CD4-positive, alpha-beta memory T cell (primary cell): ENCODE results near the gene CXCR6. TPM values are rescaled to one million over a fixed set of nuclear protein-coding genes. Genes with fewer than 3 reads are reported as not detected.

Experiments
- CTCF ChIA-PET: fragments of 350-600 bp; sonication (Branson Sonifier 250); formaldehyde crosslinking; loops from one replicate; lab custom pipeline; 2021; ENCODE audit warnings: inconsistent platforms; ENCODE audit not compliant: partially characterized antibody; lab: Charles Lee
- POLR2A ChIA-PET: fragments of 350-600 bp; sonication (Branson Sonifier 250); formaldehyde crosslinking; loops from one replicate; lab custom pipeline; 2021; ENCODE audit not compliant: partially characterized antibody; lab: Charles Lee
- DNase-seq, 5 donors: peaks; one replicate each; pipeline versions ENCODE4 v3.0.0 to v3.0.0-alpha.2; 2020 to 2022; ENCODE audit warnings: mixed read lengths in 1 of 5
- H3K27ac ChIP-seq: one replicate; pipeline ENCODE4 v1.7.0; 2013; ENCODE audit warnings: low read depth, low read length
- H3K27me3 ChIP-seq: 2 replicates; pipeline ENCODE4 v1.7.0; 2013; ENCODE audit warnings: mild to moderate bottlenecking, low read length, moderate library complexity; ENCODE audit not compliant: insufficient read depth
- H3K36me3 ChIP-seq: 2 replicates; pipeline ENCODE4 v1.7.0; 2013; ENCODE audit warnings: mild to moderate bottlenecking, low read length, moderate library complexity; ENCODE audit not compliant: insufficient read depth
- H3K4me1 ChIP-seq: 2 replicates; pipeline ENCODE4 v1.7.0; 2013; ENCODE audit warnings: mild to moderate bottlenecking, low read length, moderate library complexity; ENCODE audit not compliant: insufficient read depth
- H3K4me3 ChIP-seq, 2 donors: one replicate each; pipeline ENCODE4 v1.7.0; 2013; ENCODE audit warnings: low read length in 2 of 2, mild to moderate bottlenecking in 1 of 2
- H3K9me3 ChIP-seq, 2 donors: one replicate each; pipeline ENCODE4 v1.7.0; 2013; ENCODE audit warnings: low read length in 2 of 2, control low read depth in 1 of 2; ENCODE audit not compliant: control insufficient read depth in 1 of 2
- H3K27ac Mint-ChIP-seq, 7 donors: one replicate each; pipeline ENCODE4 v1.8.0; 2020 to 2021; ENCODE audit warnings: mixed read lengths in 7 of 7, mild to moderate bottlenecking in 6 of 7, inconsistent platforms in 3 of 7, moderate library complexity in 3 of 7
- H3K27me3 Mint-ChIP-seq, 2 donors: one replicate each; pipeline ENCODE4 v1.8.0; 2020 to 2021; ENCODE audit warnings: mixed read lengths in 2 of 2
- H3K36me3 Mint-ChIP-seq, 2 donors: one replicate each; pipeline ENCODE4 v1.8.0; 2020 to 2021; ENCODE audit warnings: mixed read lengths in 2 of 2, inconsistent platforms in 1 of 2, mild to moderate bottlenecking in 1 of 2
- H3K4me1 Mint-ChIP-seq, 4 donors: one replicate each; pipeline ENCODE4 v1.8.0; 2020 to 2021; ENCODE audit warnings: mixed read lengths in 4 of 4, mild to moderate bottlenecking in 1 of 4
- H3K4me3 Mint-ChIP-seq, 8 donors: one replicate each; pipeline ENCODE4 v1.8.0; 2020 to 2021; ENCODE audit warnings: mixed read lengths in 8 of 8, mild to moderate bottlenecking in 7 of 8, moderate library complexity in 6 of 8, inconsistent platforms in 3 of 8
- H3K9me3 Mint-ChIP-seq, 8 donors: one replicate each; pipeline ENCODE4 v1.8.0; 2020 to 2021; ENCODE audit warnings: mixed read lengths in 8 of 8, mild to moderate bottlenecking in 5 of 8, inconsistent platforms in 3 of 8, moderate library complexity in 1 of 8
- intact Hi-C: fragments of 100-400 bp; cut with micrococcal nuclease; formaldehyde crosslinking; loops from one replicate; pipeline ENCODE4 v1.15.1; 2023
- polyA plus RNA-seq, 2 donors: library from polyadenylated mRNA; unstranded; fragments of 300-500 nt; fragmentation: Illumina TruSeq; gene quantifications; one replicate each; pipeline ENCODE4 v1.2.3, GENCODE V29; 2021
- total RNA-seq, 2 experiments: library from RNA; stranded (reverse); gene quantifications; one replicate each; pipeline ENCODE4 v1.2.3, GENCODE V29; 2021

The CXCR6 gene
- total and polyA plus RNA-seq, 4 experiments from 2014 or later: 6.1 to 13.6 (median 9.1) TPM

- CTCF ChIA-PET: interaction anchor here (1.0 to 23.5 kb wide), 15 partner anchors 9 to 429 kb away, joined by 3 to 677 read pairs (median 4); partner anchors contain the start of genes CCR5 and FYCO1
These were observed 1.0 kb upstream of the CXCR6 start for GRCh38 chr3:45942051-45942825.

GRCh38 chr3:45944830-45945620 is 1.8 kb downstream of the CXCR6 start:
- Histone ChIP-seq H3K4me3 (peak overlapping the region in 1 of 2 donors; percentile 4), H3K27me3 (no peaks in the 10 kb centered on the region), H3K36me3 (peaks cover 45% of the 10 kb centered on the region), H3K9me3 (no peaks in the 10 kb centered on the region), H3K4me1 (peaks cover 88% of the 10 kb centered on the region), H3K27ac (peak overlapping the region; percentile 2)
- CTCF ChIA-PET: interaction anchor here (1.1 to 23.5 kb wide), 6 partner anchors 8 to 134 kb away, joined by 3 to 677 read pairs (median 6); no protein-coding TSS in a partner anchor
- H3K27ac Mint-ChIP-seq: peak overlapping the region; percentile 48 to 88 (median 81)
- H3K4me3 Mint-ChIP-seq: peak overlapping the region; percentile 55 to 79 (median 70)
- H3K4me1 Mint-ChIP-seq: peaks cover 41 to 94% (median 74%) of the 10 kb centered on the region in 4 donors
- peaks cover 0 to 3% (median 0%) of the 10 kb centered on the region in 8 donors for H3K9me3 Mint-ChIP-seq
- H3K27me3 Mint-ChIP-seq: no peaks in the 10 kb centered on the region
- peaks cover 65 to 72% of the 10 kb centered on the region in 2 donors for H3K36me3 Mint-ChIP-seq
- intact Hi-C loops: loop anchor here (5.0 kb wide), 1 partner anchor 32 kb away; no protein-coding TSS in a partner anchor
- DNase-seq: peak in 4 of 5 donors; percentile 16 to 60 (median 28)
- POLR2A ChIA-PET: interaction anchor here (1.1 to 18.1 kb wide), 8 partner anchors 19 to 424 kb away, joined by 3 to 195 read pairs (median 14); partner anchors contain the start of gene FYCO1

More at GRCh38 chr3:45942051-45942825, 1.0 kb upstream of the CXCR6 start:
- Mint-ChIP-seq H3K27ac (peak overlapping the region; percentile 2 to 86 (median 72)), H3K4me3 (peak overlapping the region in 6 of 8 donors; percentile 10 to 79 (median 28)), H3K27me3 (no peaks in the 10 kb centered on the region), H3K9me3 (peaks cover 0 to 3% (median 0%) of the 10 kb centered on the region in 8 donors), H3K36me3 (peaks cover 64 to 66% of the 10 kb centered on the region in 2 donors), H3K4me1 (peaks cover 45 to 82% (median 67%) of the 10 kb centered on the region in 4 donors)
- Histone ChIP-seq H3K9me3 (no peaks in the 10 kb centered on the region), H3K4me3 (peak overlapping the region in 1 of 2 donors; percentile 34), H3K27ac (no peak overlapping the region), H3K4me1 (peaks cover 76% of the 10 kb centered on the region), H3K36me3 (peaks cover 26% of the 10 kb centered on the region), H3K27me3 (no peaks in the 10 kb centered on the region)
- POLR2A ChIA-PET: interaction anchor here (1.0 to 18.1 kb wide), 13 partner anchors 8 to 429 kb away, joined by 3 to 195 read pairs (median 9); partner anchors contain the start of genes CCR5 and FYCO1
- intact Hi-C loops: loop anchor here (5.0 kb wide), 1 partner anchor 35 kb away; no protein-coding TSS in a partner anchor
- no peak for DNase-seq

- Histone ChIP-seq H3K27me3 (no peaks in the 10 kb centered on the region), H3K4me1 (peaks cover 97% of the 10 kb centered on the region), H3K27ac (no peak overlapping the region), H3K4me3 (no peak overlapping the region), H3K36me3 (peaks cover 49% of the 10 kb centered on the region), H3K9me3 (no peaks in the 10 kb centered on the region)
- no peak for DNase-seq
- peak overlapping the region in 5 of 8 donors; percentile 4 to 64 (median 52) for H3K4me3 Mint-ChIP-seq
- peaks cover 69 to 72% of the 10 kb centered on the region in 2 donors for H3K36me3 Mint-ChIP-seq
- ChIA-PET CTCF (interaction anchor here (1.1 to 23.5 kb wide), 5 partner anchors 9 to 133 kb away, joined by 3 to 677 read pairs (median 7); no protein-coding TSS in a partner anchor), POLR2A (interaction anchor here (2.3 to 18.1 kb wide), 3 partner anchors 18 to 122 kb away, joined by 18 to 195 read pairs (median 90); partner anchors contain the start of gene FYCO1)
- peaks cover 0 to 2% (median 0%) of the 10 kb centered on the region in 8 donors for H3K9me3 Mint-ChIP-seq
- no peaks in the 10 kb centered on the region for H3K27me3 Mint-ChIP-seq
- intact Hi-C loops: no loop called here
- peak overlapping the region in 5 of 7 donors; percentile 37 to 83 (median 77) for H3K27ac Mint-ChIP-seq
- H3K4me1 Mint-ChIP-seq: peaks cover 51 to 94% (median 80%) of the 10 kb centered on the region in 4 donors
These were observed 3.0 kb downstream of the CXCR6 start for GRCh38 chr3:45946307-45946706.

GRCh38 chr3:45946875-45947274 is 3.6 kb downstream of the CXCR6 start:
- Histone ChIP-seq H3K9me3 (no peaks in the 10 kb centered on the region), H3K4me3 (no peak overlapping the region), H3K27me3 (no peaks in the 10 kb centered on the region), H3K27ac (no peak overlapping the region), H3K36me3 (peaks cover 54% of the 10 kb centered on the region), H3K4me1 (peaks cover 99% of the 10 kb centered on the region)
- ChIA-PET CTCF (interaction anchor here (1.0 to 23.5 kb wide), 4 partner anchors 16 to 132 kb away, joined by 3 to 677 read pairs (median 80); no protein-coding TSS in a partner anchor), POLR2A (interaction anchor here (1.2 to 18.1 kb wide), 3 partner anchors 8 to 47 kb away, joined by 4 to 195 read pairs (median 90); partner anchors contain the start of gene FYCO1)
- Mint-ChIP-seq H3K9me3 (peaks cover 0 to 2% (median 0%) of the 10 kb centered on the region in 8 donors), H3K4me1 (peaks cover 52 to 97% (median 82%) of the 10 kb centered on the region in 4 donors), H3K36me3 (peaks cover 70 to 72% of the 10 kb centered on the region in 2 donors), H3K27ac (peak overlapping the region in 6 of 7 donors; percentile 22 to 83 (median 68)), H3K4me3 (peak overlapping the region in 5 of 8 donors; percentile 4 to 64 (median 52)), H3K27me3 (no peaks in the 10 kb centered on the region)
- no peak for DNase-seq
- intact Hi-C loops: no loop called here

GRCh38 chr3:45947361-45947760 is 4.1 kb downstream of the CXCR6 start:
- Mint-ChIP-seq H3K9me3 (peaks cover 0 to 2% (median 0%) of the 10 kb centered on the region in 8 donors), H3K36me3 (peaks cover 74% of the 10 kb centered on the region in 2 donors), H3K27ac (peak overlapping the region in 6 of 7 donors; percentile 37 to 80 (median 64)), H3K27me3 (no peaks in the 10 kb centered on the region), H3K4me1 (peaks cover 52 to 97% (median 79%) of the 10 kb centered on the region in 4 donors), H3K4me3 (peak overlapping the region in 3 of 8 donors; percentile 4 to 63 (median 48))
- CTCF ChIA-PET: interaction anchor here (1.0 to 23.5 kb wide), 3 partner anchors 9 to 132 kb away, joined by 3 to 677 read pairs (median 24); no protein-coding TSS in a partner anchor
- intact Hi-C loops: no loop called here
- POLR2A ChIA-PET: interaction anchor here (1.2 to 18.1 kb wide), 3 partner anchors 8 to 47 kb away, joined by 4 to 195 read pairs (median 90); partner anchors contain the start of gene FYCO1
- Histone ChIP-seq H3K9me3 (no peaks in the 10 kb centered on the region), H3K36me3 (peaks cover 59% of the 10 kb centered on the region), H3K27me3 (no peaks in the 10 kb centered on the region), H3K4me1 (peaks cover 97% of the 10 kb centered on the region), H3K27ac (no peak overlapping the region), H3K4me3 (no peak overlapping the region)
- DNase-seq: no peak

- CTCF ChIA-PET: interaction anchor here (5.1 to 23.5 kb wide), 2 partner anchors 10 to 131 kb away, joined by 24 to 677 read pairs; no protein-coding TSS in a partner anchor
- POLR2A ChIA-PET: interaction anchor here (0.5 to 18.1 kb wide), 6 partner anchors 9 to 121 kb away, joined by 3 to 195 read pairs (median 4); partner anchors contain the start of gene FYCO1
- H3K27ac ChIP-seq: no peak overlapping the region
These were observed 5.1 kb downstream of the CXCR6 start for GRCh38 chr3:45948311-45948781.

More at GRCh38 chr3:45948311-45948781, 5.1 kb downstream of the CXCR6 start:
- peaks cover 42 to 97% (median 74%) of the 10 kb centered on the region in 4 donors for H3K4me1 Mint-ChIP-seq
- H3K27me3 Mint-ChIP-seq: no peaks in the 10 kb centered on the region
- Histone ChIP-seq H3K36me3 (peaks cover 69% of the 10 kb centered on the region), H3K27me3 (no peaks in the 10 kb centered on the region), H3K4me3 (no peak overlapping the region), H3K9me3 (no peaks in the 10 kb centered on the region), H3K4me1 (peaks cover 87% of the 10 kb centered on the region)
- H3K9me3 Mint-ChIP-seq: peaks cover 0 to 2% (median 0%) of the 10 kb centered on the region in 8 donors
- peak overlapping the region; percentile 35 to 83 (median 79) for H3K27ac Mint-ChIP-seq
- peak overlapping the region in 5 of 8 donors; percentile 17 to 65 (median 22) for H3K4me3 Mint-ChIP-seq
- H3K36me3 Mint-ChIP-seq: peaks cover 79 to 84% of the 10 kb centered on the region in 2 donors
- DNase-seq: no peak
- intact Hi-C loops: no loop called here
